Cardiac muscle cell (in vitro differentiated cells and primary cell): Measurements from ENCODE around the gene KCP. TPM values are rescaled to one million over a fixed set of nuclear protein-coding genes. Genes with fewer than 3 reads are reported as not detected.
A peak's percentile ranks its signal among the peaks of the same experiment; 100 is the strongest.

Experiments
- DNase-seq, 2 donors: peaks; one replicate each; pipeline versions ENCODE4 v3.0.0 to v3.0.0-alpha.2; 2010 to 2017; ENCODE audit warnings: low read depth in 1 of 2, low spot score in 1 of 2
- H3K27ac ChIP-seq: fragments of 200-600 bp; sonication (generic); 2 replicates; pipeline ENCODE4 v1.5.1; 2016
- H3K27me3 ChIP-seq: fragments of 200-600 bp; sonication (generic); 2 replicates; pipeline ENCODE4 v1.6.0; 2016; ENCODE audit warnings: control low read depth
- H3K36me3 ChIP-seq: fragments of 200-600 bp; sonication (generic); 2 replicates; pipeline ENCODE4 v1.5.1; 2016; ENCODE audit warnings: control low read depth
- H3K4me1 ChIP-seq: fragments of 200-600 bp; sonication (generic); 2 replicates; pipeline ENCODE4 v1.8.1; 2017; ENCODE audit warnings: low read depth, mild to moderate bottlenecking, mixed run types
- H3K4me3 ChIP-seq: fragments of 200-600 bp; sonication (generic); 2 replicates; pipeline ENCODE4 v1.5.1; 2016; ENCODE audit warnings: mild to moderate bottlenecking
- H3K9me3 ChIP-seq: fragments of 200-600 bp; sonication (generic); 2 replicates; pipeline ENCODE4 v1.5.1; 2017; ENCODE audit warnings: low read depth, mild to moderate bottlenecking, control low read depth
- polyA plus RNA-seq: library from polyadenylated mRNA; unstranded; fragments of >200 nt; fragmentation: Nextera tagmentation; extraction: Ambion mirVana; gene quantifications from 2 replicates; pipeline ENCODE4 v1.2.1, GENCODE V29; 2016
- total RNA-seq: library from RNA; depleted of rRNA; stranded (reverse); fragments of >200 nt; gene quantifications from 2 replicates; pipeline ENCODE4 v1.2.3, GENCODE V29; 2016
- TF ChIP-seq, protein P1 (sequence below): IDR thresholded peaks from 2 replicates; pipeline ENCODE4 v1.5.1; 2012; ENCODE audit warnings: low read depth, mild to moderate bottlenecking, low read length

The KCP gene
- total and polyA plus RNA-seq, 2 experiments from 2014 or later, result 1.2 to 1.6 TPM

DNA sequence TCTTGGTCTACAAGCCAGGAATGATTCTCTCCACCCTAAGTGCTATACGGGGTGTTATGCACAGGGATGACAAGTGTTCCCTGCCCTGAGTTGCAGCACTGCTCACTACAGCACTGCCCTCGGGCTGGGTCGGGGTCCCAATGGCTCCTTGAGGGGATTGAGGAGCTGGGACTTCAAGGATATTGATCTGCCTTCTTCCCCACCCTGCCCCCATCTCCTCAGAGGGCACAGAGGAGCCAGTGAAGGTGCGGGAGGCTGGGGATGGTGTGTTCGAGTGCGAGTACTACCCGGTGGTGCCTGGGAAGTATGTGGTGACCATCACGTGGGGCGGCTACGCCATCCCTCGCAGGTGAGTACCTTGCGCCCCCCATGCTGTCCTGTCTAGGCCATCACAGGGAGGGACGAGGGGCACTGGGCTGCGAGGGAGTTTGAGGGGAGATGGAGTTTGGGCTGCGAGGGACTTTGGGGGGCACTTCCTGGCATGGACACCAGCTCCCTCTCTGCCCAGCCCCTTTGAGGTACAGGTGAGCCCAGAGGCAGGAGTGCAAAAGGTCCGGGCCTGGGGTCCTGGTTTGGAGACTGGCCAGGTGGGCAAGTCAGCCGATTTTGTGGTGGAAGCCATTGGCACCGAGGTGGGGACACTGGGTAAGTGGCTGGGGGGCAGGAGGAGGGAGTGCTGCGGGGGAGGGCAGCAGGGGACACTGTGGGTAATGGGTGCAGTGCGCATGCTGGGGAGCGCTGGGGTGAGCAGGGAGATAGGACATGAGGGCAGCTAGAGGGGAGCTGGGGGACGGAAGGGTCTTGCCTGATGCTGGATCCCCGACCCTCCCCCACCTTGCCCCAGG lies 70.0 kb downstream of the KCP start:
- TF ChIP-seq, protein P1, sequence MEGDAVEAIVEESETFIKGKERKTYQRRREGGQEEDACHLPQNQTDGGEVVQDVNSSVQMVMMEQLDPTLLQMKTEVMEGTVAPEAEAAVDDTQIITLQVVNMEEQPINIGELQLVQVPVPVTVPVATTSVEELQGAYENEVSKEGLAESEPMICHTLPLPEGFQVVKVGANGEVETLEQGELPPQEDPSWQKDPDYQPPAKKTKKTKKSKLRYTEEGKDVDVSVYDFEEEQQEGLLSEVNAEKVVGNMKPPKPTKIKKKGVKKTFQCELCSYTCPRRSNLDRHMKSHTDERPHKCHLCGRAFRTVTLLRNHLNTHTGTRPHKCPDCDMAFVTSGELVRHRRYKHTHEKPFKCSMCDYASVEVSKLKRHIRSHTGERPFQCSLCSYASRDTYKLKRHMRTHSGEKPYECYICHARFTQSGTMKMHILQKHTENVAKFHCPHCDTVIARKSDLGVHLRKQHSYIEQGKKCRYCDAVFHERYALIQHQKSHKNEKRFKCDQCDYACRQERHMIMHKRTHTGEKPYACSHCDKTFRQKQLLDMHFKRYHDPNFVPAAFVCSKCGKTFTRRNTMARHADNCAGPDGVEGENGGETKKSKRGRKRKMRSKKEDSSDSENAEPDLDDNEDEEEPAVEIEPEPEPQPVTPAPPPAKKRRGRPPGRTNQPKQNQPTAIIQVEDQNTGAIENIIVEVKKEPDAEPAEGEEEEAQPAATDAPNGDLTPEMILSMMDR, result no peak
- Histone ChIP-seq H3K27me3 (no peaks in the 10 kb centered on the region), H3K4me3 (no peak overlapping the region), H3K27ac (no peak overlapping the region), H3K9me3 (no peaks in the 10 kb centered on the region), H3K4me1 (no peaks in the 10 kb centered on the region), H3K36me3 (peaks cover 98% of the 10 kb centered on the region)
- DNase-seq, result no peak

DNA sequence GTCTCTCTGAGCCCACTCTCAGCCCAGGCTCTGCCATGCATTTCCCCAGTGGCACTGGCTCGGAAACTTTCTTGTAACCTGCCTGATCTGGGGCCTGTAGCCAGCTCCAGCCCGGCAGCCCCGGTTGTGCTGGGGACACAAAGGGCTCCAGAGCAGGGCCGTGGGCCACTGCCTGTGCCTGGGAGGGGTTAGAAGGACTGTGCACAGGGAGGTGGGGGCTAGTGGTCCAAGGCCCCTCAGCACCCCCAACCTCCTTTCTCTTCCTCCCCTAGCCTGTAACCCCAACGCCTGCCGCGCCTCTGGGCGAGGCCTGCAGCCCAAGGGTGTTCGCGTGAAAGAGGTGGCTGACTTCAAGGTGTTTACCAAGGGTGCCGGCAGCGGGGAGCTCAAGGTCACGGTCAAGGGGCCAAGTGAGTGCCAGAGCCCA lies 70.7 kb downstream of the KCP start:
- Histone ChIP-seq H3K36me3 (peaks cover 94% of the 10 kb centered on the region), H3K4me1 (peaks cover under 1% of the 10 kb centered on the region), H3K27me3 (no peaks in the 10 kb centered on the region), H3K27ac (no peak overlapping the region), H3K9me3 (no peaks in the 10 kb centered on the region), H3K4me3 (no peak overlapping the region)
- DNase-seq, result no peak
- TF ChIP-seq, protein P1, result no peak

DNA sequence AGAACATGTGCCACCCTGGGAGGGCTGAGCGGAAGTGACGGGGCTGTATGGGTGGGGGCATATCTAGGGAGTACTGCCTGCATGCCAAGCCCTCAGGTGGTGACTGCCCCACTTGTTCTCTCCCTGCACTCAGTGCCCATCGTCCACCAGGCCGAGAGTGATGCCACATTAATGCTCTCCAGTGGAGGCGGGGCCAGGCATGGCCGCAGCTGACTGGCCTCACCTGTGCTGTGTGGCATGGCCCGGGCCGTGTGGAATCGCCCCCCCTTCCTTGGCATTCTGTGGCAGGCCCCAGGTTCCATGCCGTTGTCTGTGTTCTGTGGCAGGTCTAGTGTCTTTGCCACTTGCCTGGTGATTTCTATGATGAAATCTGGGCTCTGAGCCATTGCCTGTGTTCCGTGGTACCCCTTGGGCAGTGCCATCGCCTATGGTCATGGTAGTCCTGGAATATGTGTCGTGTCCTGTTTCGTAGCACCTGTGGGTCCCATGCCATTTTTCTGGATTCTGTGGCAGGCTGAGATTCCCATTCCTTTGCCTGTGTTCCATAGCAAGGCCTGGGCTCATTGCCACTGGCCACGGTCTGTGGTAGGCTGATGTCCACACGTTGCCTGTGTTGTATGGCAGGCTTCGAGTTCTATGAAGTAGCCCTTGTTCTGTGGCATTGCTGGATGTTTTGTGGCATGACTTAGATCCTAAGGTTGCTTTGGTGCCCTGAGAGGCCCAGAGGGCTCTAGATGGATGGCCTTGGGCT lies 71.4 kb downstream of the KCP start:
- H3K36me3 ChIP-seq, result peaks cover 88% of the 10 kb centered on the region

DNA sequence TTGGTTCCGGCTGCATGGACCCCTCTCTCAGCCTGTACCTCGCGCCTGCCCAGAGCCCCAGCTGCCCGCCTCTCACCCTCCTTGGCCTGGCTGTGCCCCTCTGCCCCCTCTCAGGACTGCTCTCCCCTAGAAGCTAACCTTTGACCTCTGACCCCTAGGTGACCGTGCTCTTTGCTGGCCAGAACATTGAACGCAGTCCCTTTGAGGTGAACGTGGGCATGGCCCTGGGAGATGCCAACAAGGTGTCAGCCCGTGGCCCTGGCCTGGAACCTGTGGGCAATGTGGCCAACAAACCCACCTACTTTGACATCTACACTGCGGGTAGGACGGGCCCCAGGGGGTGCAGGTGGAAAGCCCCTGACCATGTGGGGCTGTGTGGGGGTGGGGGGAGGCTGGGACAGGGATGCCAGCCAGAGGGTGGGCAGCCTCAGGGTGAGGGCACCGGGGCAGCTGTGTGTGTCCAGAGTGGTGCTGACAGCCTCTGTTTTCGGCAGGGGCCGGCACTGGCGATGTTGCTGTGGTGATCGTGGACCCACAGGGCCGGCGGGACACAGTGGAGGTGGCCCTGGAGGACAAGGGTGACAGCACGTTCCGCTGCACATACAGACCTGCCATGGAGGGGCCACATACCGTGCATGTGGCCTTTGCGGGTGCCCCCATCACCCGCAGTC lies 72.3 kb downstream of the KCP start:
- peaks cover 15% of the 10 kb centered on the region for H3K4me1 ChIP-seq
- H3K9me3 ChIP-seq, result no peaks in the 10 kb centered on the region
- TF ChIP-seq, protein P1, result no peak
- no peak overlapping the region for H3K4me3 ChIP-seq
- no peaks in the 10 kb centered on the region for H3K27me3 ChIP-seq
- peaks cover 79% of the 10 kb centered on the region for H3K36me3 ChIP-seq
- peak overlapping the region; percentile 42 for H3K27ac ChIP-seq
- DNase-seq, result no peak

More for the DNA sequence above, 71.4 kb downstream of the KCP start:
- Histone ChIP-seq H3K27me3 (no peaks in the 10 kb centered on the region), H3K9me3 (no peaks in the 10 kb centered on the region), H3K4me3 (no peak overlapping the region), H3K27ac (no peak overlapping the region), H3K4me1 (peaks cover 5% of the 10 kb centered on the region)
- TF ChIP-seq, protein P1, result no peak
- DNase-seq, result no peak

DNA sequence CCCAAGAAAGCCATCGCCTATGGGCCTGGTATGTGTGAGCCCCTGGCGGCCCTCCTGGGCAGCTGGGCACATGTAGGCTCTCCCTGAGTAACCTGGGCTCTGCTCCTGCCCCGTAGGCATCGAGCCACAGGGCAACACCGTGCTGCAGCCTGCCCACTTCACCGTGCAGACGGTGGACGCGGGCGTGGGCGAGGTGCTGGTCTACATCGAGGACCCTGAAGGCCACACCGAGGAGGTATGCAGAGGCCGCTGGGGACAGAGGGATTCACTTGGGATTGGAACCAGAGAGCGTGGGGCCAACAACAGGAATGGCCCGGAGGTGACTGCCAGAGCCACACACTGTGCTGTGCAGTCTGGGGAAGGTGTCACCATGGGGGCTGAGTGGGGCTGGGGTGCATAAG lies 73.0 kb downstream of the KCP start:
- H3K4me3 ChIP-seq, result no peak overlapping the region
- no peak overlapping the region for H3K27ac ChIP-seq
- DNase-seq, result no peak
- peaks cover 15% of the 10 kb centered on the region for H3K4me1 ChIP-seq
- TF ChIP-seq, protein P1, result no peak
- H3K9me3 ChIP-seq, result no peaks in the 10 kb centered on the region
- no peaks in the 10 kb centered on the region for H3K27me3 ChIP-seq
- peaks cover 72% of the 10 kb centered on the region for H3K36me3 ChIP-seq
